Stimulated activated CD4-positive, alpha-beta T cell treated with anti-CD3 and anti-CD28 coated beads, Interleukin-1b, Interleukin-23, amount 100 ng/mL, for 1 hour (primary cell): ENCODE data around the gene EFCAB13.

ENCODE experiments used
- DNase-seq, 2 donors: peaks; one replicate each; pipeline ENCODE4 v3.0.0-alpha.2; 2020; ENCODE audit warnings: low read depth in 2 of 2

EFCAB13 gene

DNA sequence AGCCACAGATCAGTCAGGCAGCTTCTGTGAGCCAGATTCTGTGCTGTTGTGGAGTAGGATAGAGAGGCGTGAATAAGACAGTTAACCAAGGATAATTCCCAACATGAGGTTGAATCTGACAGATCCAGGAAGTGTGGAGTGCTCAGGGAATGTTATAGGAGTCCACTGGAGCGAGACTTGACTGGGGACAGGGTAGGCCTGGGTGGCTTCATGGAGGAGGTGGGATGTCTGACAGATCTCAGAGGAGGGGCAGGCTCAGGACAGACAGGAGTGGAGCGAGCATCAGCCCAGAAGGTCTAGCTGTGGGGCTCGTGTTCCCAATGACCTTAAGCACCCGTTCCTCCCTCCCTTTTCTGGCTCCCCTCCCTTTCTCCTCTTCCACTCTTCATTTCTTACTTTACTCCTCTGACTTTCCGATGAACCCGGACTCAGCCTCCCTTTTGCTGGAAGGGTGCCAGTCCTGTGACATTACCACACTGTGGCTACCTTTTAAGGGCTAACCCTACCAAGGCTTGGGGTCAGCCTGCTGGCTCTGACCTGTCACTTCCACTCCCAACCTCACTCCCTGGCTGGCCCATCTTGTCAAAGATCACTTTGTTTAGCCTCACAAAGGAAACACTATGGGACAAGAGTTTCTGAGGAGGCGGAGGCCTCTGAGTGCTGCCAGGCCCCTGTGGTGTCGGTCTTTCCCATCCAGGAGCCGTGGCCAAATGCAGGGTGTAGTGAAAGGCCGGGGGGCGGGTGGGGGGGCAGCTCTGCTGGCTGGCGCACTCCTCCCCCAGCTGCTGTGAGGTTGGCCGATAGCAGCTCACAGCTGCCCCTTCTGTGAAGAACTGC lies 28.5 kb upstream of the EFCAB13 start:
- DNase-seq: no peak

DNA sequence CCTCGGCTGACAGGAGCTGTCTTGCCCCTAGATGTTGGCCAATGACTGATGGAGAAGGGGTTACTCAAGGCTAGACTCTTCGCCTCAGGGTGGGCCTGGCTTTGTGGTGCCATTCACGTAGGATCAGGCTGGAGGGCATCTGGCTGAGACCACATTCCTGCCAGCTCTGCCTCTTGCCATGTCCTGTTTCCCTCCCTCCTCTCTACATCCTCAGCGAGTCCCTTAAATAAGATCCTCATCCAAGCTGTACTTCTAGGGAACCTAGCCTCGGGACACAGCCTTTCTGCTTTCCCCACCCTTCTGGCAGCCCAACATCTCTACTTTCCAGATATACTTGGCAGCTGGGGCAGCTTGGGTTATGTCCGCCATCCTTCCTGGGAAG lies 27.9 kb upstream of the EFCAB13 start:
- no peak for DNase-seq

DNA sequence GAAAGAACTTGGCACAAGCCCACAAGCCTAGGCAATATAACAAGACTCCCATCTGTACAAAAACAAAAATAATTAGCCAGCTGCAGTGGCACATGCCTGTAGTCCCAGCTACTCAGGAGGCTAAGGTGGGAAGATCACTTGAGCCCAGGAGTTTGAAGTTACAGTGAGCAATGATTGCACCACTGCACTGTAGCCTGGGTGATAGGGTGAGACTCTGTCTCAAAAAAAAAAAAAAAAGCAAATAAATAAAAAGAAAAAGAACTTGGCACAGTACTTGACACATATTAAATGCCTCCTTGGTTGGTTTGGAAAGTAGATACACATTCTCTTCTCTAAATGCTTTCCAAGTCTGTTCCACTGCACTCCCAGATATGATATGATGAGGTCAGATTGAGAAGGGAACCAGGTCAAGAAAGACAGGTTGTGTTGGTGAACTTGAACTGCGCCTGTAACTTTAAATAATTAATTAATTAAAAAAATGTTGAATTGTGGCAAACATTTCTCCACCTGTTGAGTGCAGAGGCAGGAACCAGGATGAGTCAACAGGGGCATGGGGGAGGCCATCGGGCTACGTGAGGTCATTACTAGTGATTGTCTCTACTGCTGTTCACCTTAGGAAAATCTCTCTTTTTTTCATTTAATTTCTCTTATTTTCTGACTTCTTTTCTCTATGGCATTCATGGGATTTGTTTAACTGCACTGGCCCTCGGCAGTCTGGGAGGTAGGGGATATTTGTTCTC lies 25.9 kb upstream of the EFCAB13 start:
- DNase-seq: no peak

DNA sequence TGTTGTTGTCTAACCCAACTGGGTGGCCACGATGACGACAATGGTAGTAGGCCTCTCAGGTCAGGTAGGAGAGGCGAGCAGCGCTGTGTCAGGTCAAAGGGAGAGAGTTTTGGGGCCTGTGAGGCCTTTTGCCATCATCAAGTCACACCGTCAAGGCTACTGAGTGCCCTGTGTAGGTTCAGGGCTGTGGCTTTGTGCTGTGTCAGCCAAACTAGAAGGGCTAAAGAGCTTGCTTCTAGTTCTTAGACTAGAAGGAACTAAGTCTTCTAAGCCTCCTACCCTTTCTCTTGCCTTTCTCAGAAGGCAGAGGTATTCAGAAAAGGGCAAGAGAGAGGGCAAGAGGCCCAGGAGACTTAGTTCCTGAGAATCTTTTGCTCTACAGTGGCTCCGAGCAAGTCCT lies 25.0 kb upstream of the EFCAB13 start:
- DNase-seq: no peak

DNA sequence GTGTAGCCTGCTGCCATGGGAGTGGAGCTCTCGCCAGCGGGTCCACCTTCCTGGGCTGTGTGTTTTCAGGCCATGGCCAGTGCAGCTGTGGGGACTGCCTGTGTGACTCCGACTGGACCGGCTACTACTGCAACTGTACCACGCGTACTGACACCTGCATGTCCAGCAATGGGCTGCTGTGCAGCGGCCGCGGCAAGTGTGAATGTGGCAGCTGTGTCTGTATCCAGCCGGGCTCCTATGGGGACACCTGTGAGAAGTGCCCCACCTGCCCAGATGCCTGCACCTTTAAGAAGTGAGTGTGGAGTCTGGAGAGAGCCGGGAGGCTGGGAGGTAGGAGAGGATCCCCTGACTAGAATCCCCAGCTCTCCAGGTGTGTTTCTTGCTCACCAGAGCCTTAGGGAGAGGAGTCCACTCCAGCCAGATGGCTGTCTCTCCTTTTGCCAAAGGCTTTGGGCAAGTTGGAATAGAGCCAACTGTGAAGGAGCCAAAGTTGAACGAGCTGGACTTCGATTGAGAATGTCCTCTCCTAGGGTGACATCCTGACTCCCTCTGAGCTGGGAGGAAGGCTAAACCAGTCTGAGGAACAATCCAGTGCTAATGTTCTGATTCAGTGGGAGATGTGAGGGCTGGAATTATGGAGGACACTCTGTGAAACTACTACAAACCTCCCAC lies 24.4 kb upstream of the EFCAB13 start:
- no peak for DNase-seq

DNA sequence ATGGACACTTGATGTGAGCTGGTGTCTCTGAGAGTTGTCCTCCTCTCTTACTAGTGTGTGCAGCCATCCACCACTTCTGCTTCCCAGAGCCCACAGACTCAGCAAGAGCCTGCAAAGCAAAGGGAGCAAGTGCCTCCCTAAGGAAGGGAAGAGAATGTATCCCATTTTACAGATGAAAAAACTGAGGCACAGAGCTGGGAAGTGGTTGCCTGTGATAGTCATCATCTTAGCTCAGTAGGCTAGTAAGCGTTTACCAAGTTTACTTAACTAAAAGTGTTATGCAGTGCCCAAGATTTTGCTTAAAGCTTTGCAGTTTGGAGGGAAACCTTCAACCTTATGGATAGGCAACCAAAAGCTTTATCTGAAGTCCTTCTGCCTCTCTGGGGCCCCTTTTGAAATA lies 23.0 kb upstream of the EFCAB13 start:
- DNase-seq: no peak

DNA sequence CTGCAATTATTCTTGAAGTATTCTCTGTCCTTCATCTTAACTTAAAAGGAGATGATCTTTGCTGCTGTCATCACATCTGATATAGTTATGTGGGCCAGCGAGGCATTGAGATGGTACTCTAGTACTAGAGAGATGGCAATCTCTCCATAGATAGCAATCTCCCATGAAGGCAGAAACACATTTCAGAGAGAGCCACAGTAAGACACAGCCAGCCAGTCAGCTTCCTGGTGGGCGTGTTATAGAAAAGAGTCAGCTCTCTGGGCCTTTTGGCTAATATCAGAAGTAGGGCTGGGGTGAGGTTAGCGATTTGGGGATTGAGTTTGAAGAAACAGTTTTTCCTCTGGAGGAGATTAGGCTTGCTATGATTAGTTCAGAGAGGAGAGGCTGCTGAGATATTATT lies 22.6 kb upstream of the EFCAB13 start:
- no peak for DNase-seq

DNA sequence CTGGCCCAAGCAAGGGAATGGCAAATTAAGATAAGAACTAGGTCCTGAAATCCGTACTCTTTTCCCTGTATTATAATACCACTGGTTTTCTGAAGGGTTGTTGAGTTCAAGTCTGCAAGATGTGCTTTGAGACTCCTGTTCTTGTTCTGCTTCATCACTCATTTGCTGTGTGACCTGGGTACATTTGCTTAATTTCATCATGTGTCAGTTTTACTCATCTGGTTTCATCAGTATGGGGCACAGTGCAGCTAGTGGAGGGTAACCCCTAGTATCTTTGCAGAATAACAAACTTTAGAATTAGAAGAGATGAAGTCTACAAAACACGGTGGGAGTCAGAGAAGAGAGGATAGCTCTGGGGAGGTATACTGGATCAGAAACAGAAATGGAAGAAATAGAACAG lies 21.9 kb upstream of the EFCAB13 start:
- DNase-seq: no peak

DNA sequence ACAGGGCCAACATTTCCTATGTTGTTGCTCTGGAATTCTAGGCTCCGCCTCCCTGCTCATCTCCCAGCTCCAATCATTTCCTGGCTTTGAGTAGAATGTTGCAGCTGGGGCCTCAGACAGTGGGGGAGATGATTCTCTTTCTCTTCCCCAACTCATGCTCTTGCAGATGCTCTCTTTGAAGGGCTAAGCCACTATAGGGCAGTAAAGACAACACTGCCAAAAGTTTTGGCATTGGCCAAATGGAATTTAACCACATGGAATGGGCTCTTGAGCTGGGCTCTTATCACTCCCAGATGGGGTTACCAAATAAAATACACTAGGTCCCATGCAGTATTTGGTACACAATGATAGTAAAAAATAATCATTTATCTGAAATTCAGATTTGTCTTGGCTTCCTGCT lies 19.6 kb upstream of the EFCAB13 start:
- no peak for DNase-seq

DNA sequence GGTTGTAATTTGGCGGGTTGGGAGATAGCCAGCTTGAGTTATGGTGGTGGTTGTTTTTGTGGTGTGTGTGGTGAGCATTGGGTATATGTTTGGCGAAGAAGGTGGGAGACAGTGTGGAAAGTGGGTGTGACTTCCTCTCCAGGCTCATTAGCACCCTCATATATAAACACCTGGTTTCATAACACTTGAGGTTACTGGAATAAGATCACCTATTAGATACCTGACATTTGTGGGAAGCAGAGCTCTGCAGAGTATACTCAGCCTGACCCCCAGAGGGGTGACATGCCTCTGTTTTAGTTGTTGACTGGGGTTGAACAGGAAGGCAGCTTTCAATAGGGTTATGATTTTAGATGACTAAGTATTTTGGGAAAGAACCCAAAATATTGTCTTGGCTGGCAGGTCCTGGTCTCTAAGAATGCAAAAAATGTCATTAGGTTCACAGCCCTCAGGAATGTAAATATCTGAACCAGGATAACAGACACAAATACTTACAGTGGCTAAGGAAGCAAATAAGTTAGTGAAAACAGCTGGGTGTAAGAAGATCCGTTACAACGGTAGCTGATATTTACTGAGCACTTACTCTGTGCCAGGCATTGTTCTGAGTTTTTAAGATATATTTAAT lies 18.3 kb upstream of the EFCAB13 start:
- no peak for DNase-seq

DNA sequence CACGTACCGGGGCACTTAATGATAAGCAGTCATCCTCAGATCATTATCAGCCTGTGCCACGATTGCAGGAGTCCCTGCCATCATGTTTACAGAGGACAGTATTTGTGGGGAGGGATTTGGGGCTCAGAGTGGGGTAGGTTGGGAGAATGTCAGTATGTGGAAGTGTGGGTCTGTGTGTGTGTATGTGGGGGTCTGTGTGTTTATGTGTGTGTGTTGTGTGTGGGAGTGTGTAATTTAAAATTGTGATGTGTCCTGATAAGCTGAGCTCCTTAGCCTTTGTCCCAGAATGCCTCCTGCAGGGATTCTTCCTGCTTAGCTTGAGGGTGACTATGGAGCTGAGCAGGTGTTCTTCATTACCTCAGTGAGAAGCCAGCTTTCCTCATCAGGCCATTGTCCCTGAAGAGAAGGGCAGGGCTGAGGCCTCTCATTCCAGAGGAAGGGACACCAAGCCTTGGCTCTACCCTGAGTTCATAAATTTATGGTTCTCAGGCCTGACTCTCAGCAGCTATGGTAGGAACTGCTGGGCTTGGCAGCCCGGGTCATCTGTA lies 13.5 kb upstream of the EFCAB13 start:
- DNase-seq: no peak

DNA sequence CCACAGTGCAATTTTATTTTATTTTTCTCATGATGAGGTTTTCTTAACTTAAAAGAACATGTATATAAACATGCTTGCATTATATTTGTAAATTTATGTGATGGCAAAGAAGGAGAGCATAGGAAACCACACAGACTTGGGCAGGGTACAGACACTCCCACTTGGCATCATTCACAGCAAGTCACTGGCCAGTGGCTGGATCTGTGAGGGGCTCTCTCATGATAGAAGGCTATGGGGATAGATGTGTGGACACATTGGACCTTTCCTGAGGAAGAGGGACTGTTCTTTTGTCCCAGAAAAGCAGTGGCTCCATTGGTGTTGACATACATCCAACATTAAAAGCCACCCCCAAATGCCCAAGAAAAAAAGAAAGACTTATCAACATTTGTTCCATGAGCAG lies 12.3 kb upstream of the EFCAB13 start:
- DNase-seq: no peak

DNA sequence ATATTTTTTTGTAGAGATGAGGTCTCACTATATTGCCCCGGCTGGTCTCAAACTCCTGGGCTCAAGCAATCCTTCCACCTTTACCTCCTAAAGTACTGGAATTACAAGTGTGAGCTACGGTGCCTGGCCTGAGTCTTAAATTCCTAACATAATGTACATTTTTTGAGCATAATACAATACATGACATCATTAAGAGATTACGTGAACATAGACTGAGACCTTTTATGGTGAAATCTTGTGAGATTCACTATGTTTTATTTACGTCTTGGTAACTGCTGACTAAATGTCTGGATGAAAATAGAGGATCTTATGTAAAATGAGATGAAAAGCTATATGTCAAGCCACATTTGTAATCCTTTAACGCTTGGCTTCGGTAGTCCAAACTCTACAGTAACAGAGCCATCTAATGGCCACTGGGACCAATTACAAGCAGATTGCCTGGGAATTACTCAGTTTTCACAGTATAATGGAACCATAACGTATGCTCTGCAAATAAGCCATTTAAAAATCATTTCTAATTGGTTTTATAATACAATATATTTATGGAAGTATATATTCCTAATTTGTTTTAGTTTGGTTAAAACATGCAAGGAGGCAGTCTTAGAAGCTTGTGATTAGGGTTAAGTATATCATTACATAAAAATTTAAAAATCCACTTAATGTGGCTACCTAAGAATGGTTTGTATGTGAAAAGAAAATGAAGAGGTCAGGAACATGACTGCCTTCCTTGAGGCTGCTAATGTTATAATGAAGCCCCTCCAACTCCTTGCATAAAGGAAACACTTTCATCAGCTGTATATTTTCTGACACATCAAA lies 8.1 kb upstream of the EFCAB13 start:
- DNase-seq: no peak

DNA sequence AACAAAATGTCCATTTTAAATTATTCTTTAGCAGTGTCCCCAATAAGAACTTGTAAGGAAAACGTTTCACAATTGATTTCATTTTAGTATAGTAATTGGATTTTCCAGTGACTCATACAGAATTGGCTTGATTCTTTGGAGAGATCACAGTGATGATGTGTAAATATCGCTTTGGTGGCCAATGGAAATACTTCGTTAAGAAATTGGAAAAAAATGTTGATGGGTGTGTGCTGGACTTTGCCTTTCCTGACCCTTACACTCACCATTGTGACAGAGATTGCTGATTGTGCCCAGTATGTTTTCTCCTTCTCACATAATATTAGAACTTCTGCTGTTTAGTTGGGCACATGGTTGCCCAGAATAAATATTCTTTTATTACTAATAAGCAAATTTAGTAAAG lies 7.4 kb upstream of the EFCAB13 start:
- DNase-seq: no peak

DNA sequence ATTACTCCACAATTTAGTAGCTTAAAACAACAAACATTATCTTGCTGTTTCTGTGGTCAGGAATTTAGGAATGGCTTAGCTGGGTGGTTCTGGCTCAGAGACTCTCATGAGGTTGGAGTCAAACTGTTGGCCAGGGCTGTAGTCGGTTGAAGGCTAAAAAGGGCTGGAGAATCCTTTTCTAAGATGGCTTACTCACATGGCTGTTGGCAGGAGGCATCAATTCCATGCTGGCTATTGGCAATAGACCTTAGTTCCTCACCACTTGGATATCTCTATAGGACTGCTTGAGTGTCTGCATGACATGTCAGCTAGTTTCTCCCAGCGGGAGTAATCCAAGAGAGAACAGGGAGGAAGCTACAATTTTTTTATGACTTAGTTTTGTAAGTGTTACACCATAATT lies 6.6 kb upstream of the EFCAB13 start:
- no peak for DNase-seq

DNA sequence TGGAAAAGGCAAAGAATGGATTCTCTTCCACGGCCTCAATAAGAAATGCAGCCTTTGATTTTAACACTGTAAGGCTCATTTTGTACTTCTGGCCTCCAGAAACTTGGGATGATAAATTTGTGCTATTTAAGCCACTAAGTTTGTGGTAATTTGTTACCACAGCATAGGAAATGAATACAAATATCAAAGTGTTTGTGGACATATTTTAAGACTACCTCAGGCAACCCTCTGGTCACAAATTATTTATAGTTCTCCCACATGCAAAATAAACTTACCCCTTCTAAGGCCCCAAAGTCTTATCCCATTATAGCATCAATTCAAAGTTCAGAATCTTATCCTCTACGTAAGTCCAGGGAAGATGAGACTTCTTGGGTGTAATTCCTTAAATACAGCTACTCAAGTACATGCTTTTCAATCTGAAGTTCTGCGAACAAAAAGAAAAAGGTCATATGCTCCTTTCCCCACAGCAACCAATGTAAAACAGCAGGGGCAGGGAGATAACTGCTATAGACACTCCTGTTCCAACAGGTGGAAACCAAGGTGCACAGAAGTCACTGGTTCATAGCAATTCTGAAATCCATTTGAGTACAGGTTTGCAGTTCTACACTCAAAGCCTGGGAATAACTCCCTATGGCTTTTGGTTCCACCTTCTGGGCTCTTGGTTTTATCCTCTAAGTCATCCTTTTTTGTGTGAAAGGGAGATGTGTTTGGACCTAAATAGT lies 5.4 kb upstream of the EFCAB13 start:
- no peak for DNase-seq

DNA sequence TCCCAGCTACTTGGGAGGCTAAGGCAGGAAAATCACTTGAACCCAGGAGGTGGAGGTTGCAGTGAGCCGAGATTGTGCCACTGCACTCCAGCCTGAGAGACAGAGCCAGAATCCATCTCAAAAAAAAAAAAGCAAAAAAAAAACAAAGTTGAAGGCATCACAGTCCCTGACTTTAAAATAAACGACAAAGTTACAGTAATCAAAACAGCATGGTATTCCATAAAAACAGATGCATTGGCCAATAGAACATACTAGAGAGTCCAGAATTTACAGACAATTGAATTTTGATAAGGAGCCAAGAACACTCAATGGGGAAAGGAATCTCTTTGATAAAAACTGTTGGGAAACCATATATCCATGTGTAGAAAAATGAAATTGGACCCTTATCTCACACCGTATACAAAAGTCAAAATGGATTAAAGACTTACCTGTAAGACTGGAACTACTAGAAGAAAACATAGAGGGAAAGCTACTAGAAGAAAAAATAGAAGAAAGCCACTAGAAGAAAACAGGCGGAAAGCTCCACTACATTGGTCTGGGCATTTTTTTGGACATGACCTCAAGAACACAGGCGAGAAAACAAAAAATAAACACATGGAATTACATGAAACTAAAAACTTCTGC lies 2.8 kb upstream of the EFCAB13 start:
- DNase-seq: no peak

DNA sequence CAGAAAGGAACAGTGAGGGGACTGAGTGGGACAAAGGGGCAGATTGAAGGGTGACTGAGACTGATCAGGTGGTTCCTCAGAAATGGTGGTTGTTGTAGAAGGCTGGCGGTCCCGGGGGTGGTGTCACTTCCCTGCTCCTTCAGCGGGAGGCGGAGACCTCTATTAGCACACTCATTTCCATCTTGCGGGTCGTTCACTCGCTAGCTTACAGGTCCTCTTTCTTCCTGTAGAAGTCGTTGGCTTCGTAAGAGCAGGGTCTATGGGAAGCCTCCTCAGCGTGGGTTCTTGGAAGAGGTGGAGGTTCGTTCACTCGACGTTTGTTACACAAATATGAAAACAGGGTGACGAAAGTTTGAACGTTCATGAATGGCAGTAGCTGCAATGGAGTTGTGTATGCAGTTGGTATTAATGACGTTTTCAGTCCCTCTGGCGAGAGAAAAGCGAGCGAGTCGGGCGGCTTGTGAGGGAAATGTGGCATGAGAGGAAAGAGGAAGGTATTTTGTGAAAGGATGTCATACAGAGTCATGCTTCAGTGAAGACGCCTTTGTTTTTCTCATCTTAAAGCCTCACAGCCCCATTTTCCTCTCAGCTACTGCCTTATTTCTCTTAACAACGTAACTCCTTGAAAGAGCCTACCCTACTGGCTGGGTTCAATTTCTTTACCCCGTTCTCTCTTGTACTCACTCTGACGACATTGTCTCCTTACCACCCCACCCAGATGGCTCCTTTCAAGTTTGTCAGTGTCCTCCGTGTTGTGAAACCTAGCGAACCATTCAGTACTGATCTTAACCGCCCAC lies 667 bp downstream of the EFCAB13 start:
- peak in 1 of 2 donors; percentile 16 for DNase-seq

DNA sequence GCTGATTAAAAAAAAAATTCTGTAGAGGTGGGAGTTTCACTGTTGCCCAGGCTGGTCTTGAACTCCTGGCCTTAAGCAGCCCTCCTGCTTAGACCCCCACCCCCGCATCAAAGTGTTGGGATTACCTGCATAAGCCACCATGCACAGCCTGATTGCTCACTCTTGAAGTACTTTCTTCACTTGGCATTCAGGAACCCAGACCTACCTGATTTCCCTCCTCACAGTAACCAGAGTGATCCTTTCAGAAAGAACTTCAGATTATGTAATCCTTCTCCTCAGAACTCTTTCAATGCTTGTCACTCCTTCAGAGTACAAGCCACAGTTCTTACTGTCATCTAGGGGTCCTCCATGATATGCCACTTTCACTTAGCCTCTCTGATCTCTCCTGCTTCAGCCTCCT lies 1.4 kb downstream of the EFCAB13 start:
- no peak for DNase-seq
